Measurements from ENCODE around the gene FGF14.

Gene FGF14

GRCh38 chr13:101837288-101837687 is 564.6 kb downstream of the FGF14 start:
- no peak for DNase-seq

- no peak for DNase-seq
These were observed 565.9 kb downstream of the FGF14 start for GRCh38 chr13:101835920-101836319.

- DNase-seq, result no peak
These were observed 568.2 kb downstream of the FGF14 start for GRCh38 chr13:101833671-101834070.

GRCh38 chr13:101830035-101830434 is 571.8 kb downstream of the FGF14 start:
- no peak for DNase-seq

GRCh38 chr13:101829484-101829883 is 572.4 kb downstream of the FGF14 start:
- no peak for DNase-seq

- no peak for DNase-seq
These were observed 573.7 kb downstream of the FGF14 start for GRCh38 chr13:101828119-101828518.

- no peak for DNase-seq
These were observed 584.0 kb downstream of the FGF14 start for GRCh38 chr13:101817898-101818297.

- DNase-seq, result no peak
These were observed 590.0 kb downstream of the FGF14 start for GRCh38 chr13:101811881-101812280.

- DNase-seq, result no peak
These were observed 590.5 kb downstream of the FGF14 start for GRCh38 chr13:101811284-101811839.

GRCh38 chr13:101799196-101799595 is 602.7 kb downstream of the FGF14 start:
- no peak for DNase-seq

GRCh38 chr13:101798437-101798836 is 603.4 kb downstream of the FGF14 start:
- DNase-seq, result no peak

- no peak for DNase-seq
These were observed 606.4 kb downstream of the FGF14 start for GRCh38 chr13:101795460-101795859.

- no peak for DNase-seq
These were observed 606.8 kb downstream of the FGF14 start for GRCh38 chr13:101795025-101795424.

GRCh38 chr13:101792189-101792588 is 609.7 kb downstream of the FGF14 start:
- no peak for DNase-seq

- DNase-seq, result no peak
These were observed 616.0 kb downstream of the FGF14 start for GRCh38 chr13:101785858-101786257.

GRCh38 chr13:101784313-101784712 is 617.5 kb downstream of the FGF14 start:
- no peak for DNase-seq

- DNase-seq, result no peak
These were observed 618.3 kb downstream of the FGF14 start for GRCh38 chr13:101783554-101783953.

GRCh38 chr13:101780211-101780610 is 621.6 kb downstream of the FGF14 start:
- DNase-seq, result no peak

- no peak for DNase-seq
These were observed 622.7 kb downstream of the FGF14 start for GRCh38 chr13:101779147-101779546.

- no peak for DNase-seq
These were observed 626.6 kb downstream of the FGF14 start for GRCh38 chr13:101775267-101775666.

GRCh38 chr13:101774393-101774792 is 627.5 kb downstream of the FGF14 start:
- no peak for DNase-seq

- DNase-seq, result no peak
These were observed 628.8 kb downstream of the FGF14 start for GRCh38 chr13:101773062-101773461.

- DNase-seq, result no peak
These were observed 634.7 kb downstream of the FGF14 start for GRCh38 chr13:101767131-101767530.

- DNase-seq, result no peak
These were observed 638.7 kb downstream of the FGF14 start for GRCh38 chr13:101763191-101763590.

- peak; percentile 18 for DNase-seq
These were observed 644.3 kb downstream of the FGF14 start for GRCh38 chr13:101757446-101758039.
